ENCODE data around the gene TLR4.

TLR4 gene

DNA sequence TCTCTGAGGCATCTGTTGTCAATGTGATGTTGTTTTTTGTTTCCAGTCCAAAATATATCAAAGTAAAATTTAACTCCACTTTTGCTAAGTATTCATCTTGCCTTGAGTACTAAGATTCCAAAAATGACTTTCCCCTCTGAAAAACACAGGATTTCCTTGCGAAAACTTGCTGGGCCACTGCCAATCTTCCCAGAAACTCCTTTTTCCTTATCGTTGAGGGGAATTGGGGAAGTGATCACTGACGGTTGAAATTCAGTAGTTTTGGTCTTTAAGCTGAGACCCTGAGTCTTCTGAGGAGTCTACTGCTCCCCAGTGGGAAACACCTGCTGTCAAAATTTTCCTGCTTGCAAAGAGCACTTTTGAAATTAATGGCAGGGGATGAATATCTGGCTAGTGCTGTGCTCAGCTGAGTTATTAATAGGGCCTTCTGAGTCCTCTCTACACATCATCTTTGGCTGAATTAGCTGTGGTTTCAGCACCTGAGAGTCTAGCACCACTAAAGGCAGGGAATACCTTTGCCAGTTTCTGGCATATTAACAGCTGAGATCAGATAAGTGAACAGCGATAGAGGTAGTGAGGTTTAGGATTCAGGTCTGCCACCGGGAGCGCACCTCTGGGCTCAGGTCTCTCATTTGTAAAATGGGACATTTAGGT is 18.0 kb downstream of the TLR4 start:
- Histone ChIP-seq H3K4me1 (ENCODE audit: control insufficient read depth, insufficient read depth, low read length) (no peaks in the 10 kb centered on the region), H3K9me3 (ENCODE audit: control insufficient read depth, low read length) (no peaks in the 10 kb centered on the region), H3K36me3 (ENCODE audit: control insufficient read depth, insufficient read depth, low read length) (no peaks in the 10 kb centered on the region), H3K4me3 (ENCODE audit: insufficient read depth, low read depth, low read length) (no peak overlapping the region), H3K27ac (ENCODE audit: insufficient read depth, low read depth, low read length, poor library complexity, severe bottlenecking) (no peak overlapping the region), H3K27me3 (ENCODE audit: control insufficient read depth, insufficient read depth, low read length, poor library complexity, severe bottlenecking) (no peaks in the 10 kb centered on the region)
- WGBS, 2 experiments: 93 to 94% methylated on average over 6 of the region's 6 CpGs

DNA sequence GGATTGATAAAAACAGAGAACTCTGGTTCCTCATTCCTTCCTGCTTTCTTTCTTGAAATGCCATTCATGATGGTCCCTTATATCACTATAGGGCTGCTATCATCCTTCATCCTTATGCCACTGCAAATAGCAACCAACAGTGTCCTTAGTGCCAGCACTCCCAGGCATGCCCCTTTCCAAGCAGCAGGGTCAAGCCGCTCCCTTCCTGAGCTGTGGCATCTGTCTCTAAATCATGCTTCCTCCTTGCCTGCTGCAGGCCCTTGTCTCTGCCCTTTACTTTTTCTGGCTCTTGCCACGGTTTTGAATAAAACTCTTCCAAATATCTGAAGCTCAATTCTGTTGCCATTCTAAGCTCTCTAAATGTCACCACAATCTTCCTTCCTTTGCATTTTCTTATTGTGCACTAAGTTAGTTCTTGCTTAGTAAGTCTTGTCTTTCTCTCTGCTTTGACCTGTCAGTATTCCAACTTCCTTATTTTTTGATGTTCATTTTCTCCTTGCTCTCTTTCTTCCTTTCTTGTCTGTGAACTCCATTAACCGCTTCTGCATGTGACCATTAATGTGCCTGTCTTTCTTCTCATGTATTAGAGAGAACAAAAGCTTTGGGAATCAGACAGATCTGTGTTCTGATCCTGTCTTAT is 19.9 kb downstream of the TLR4 start:
- no peak overlapping the region for H3K27ac ChIP-seq (ENCODE audit: insufficient read depth, low read depth, low read length, poor library complexity, severe bottlenecking)
- no peak overlapping the region for H3K4me3 ChIP-seq (ENCODE audit: insufficient read depth, low read depth, low read length)
- H3K27me3 ChIP-seq (ENCODE audit: control insufficient read depth, insufficient read depth, low read length, poor library complexity, severe bottlenecking): no peaks in the 10 kb centered on the region
- H3K4me1 ChIP-seq (ENCODE audit: control insufficient read depth, insufficient read depth, low read length): no peaks in the 10 kb centered on the region
- no peaks in the 10 kb centered on the region for H3K36me3 ChIP-seq (ENCODE audit: control insufficient read depth, insufficient read depth, low read length)
- 81 to 95% methylated on average over 3 of the region's 3 CpGs for WGBS, 2 experiments
- H3K9me3 ChIP-seq (ENCODE audit: control insufficient read depth, low read length): no peaks in the 10 kb centered on the region

DNA sequence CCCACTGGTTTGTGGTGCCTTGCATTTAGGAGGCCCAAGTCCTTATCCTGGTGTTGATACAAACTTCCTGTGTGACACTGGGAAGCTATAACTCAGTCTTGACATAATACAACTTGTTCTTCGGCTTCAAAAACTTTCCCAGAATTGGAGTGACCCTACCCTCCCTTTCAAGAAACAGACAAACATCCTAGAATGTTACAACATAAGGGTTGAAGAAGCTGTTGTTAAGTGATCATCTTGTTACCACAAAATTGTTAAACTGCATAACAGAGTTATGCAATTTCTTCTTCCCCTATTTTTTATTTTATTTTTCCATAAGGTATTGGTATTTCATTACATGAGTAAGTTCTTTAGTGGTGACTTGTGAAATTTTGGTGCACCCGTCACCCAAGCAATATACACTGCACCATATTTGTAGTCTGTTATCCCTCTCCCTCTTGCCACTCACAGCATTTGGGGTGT is 21.3 kb downstream of the TLR4 start:
- no peaks in the 10 kb centered on the region for H3K27me3 ChIP-seq (ENCODE audit: control insufficient read depth, insufficient read depth, low read length, poor library complexity, severe bottlenecking)
- WGBS, 2 experiments: 80% methylated on average over 2 of the region's 2 CpGs; no CpG with 5 or more reads in 1 of the 2 experiments
- H3K9me3 ChIP-seq (ENCODE audit: control insufficient read depth, low read length): no peaks in the 10 kb centered on the region
- H3K36me3 ChIP-seq (ENCODE audit: control insufficient read depth, insufficient read depth, low read length): no peaks in the 10 kb centered on the region
- H3K4me3 ChIP-seq (ENCODE audit: insufficient read depth, low read depth, low read length): no peak overlapping the region
- no peaks in the 10 kb centered on the region for H3K4me1 ChIP-seq (ENCODE audit: control insufficient read depth, insufficient read depth, low read length)
- H3K27ac ChIP-seq (ENCODE audit: insufficient read depth, low read depth, low read length, poor library complexity, severe bottlenecking): no peak overlapping the region

DNA sequence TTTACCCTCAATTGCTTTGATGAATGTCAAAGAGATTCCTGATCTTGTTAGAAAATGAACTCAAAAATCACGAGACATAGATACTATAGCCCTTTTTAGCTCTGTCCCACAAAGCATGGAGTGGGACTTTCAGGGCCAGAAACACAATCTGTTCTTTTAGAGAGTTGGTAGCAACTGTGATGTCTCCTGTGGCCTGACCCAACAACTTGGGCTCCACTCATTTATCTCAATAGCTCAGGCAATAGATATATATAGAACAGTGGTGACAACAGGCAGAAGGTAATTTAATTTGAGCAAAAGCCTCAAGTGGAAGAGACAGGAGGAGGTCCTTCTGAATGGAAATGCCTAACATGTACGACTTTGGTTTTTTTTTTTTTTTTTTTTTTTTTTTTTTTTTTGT is 25.2 kb downstream of the TLR4 start:
- Histone ChIP-seq H3K4me1 (ENCODE audit: control insufficient read depth, insufficient read depth, low read length) (no peaks in the 10 kb centered on the region), H3K36me3 (ENCODE audit: control insufficient read depth, insufficient read depth, low read length) (no peaks in the 10 kb centered on the region), H3K27me3 (ENCODE audit: control insufficient read depth, insufficient read depth, low read length, poor library complexity, severe bottlenecking) (no peaks in the 10 kb centered on the region), H3K27ac (ENCODE audit: insufficient read depth, low read depth, low read length, poor library complexity, severe bottlenecking) (no peak overlapping the region), H3K9me3 (ENCODE audit: control insufficient read depth, low read length) (no peaks in the 10 kb centered on the region), H3K4me3 (ENCODE audit: insufficient read depth, low read depth, low read length) (no peak overlapping the region)
- WGBS, 2 experiments: 92 to 93% methylated on average over 2 of the region's 2 CpGs

DNA sequence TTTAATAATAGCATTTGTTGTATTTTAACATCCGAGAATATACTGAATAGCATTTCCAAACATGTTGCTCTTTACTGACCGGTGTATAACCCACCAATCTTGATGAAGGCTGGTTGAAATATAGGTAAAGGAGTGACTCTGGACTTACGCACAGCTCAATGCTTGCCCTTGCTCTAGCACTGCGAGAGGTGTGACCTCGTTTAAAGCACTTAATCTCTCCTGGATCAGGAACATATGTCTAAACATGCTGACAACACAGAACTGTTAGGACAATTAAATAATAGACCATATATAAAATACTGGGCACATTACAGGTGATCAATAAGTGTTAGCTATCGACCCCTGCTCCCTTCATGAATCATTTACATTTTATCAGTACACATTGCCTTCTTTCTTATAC is 28.3 kb downstream of the TLR4 start:
- Histone ChIP-seq H3K27me3 (ENCODE audit: control insufficient read depth, insufficient read depth, low read length, poor library complexity, severe bottlenecking) (no peaks in the 10 kb centered on the region), H3K9me3 (ENCODE audit: control insufficient read depth, low read length) (no peaks in the 10 kb centered on the region), H3K27ac (ENCODE audit: insufficient read depth, low read depth, low read length, poor library complexity, severe bottlenecking) (no peak overlapping the region), H3K36me3 (ENCODE audit: control insufficient read depth, insufficient read depth, low read length) (no peaks in the 10 kb centered on the region), H3K4me3 (ENCODE audit: insufficient read depth, low read depth, low read length) (no peak overlapping the region), H3K4me1 (ENCODE audit: control insufficient read depth, insufficient read depth, low read length) (peaks cover 3% of the 10 kb centered on the region)
- 92 to 96% methylated on average over 6 of the region's 6 CpGs for WGBS, 2 experiments

DNA sequence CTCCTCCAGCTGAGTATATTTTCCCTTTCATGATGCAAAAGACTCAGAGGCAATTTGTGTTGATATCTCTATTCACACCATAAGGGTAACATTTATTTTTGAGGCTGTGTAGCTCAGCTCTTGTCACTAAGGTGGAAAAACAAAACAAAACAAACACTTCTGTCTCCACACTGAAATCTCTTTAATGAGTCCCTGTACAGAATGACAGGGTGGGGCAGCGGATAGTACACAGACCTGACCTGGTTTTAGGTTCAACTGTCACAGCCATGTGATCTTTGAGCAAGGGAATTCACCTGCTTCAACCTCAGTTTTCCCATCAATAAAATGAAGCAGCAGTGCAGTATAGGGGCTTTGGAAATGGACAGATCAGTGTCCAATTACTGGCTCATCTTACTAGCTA is 29.3 kb downstream of the TLR4 start:
- H3K4me3 ChIP-seq (ENCODE audit: insufficient read depth, low read depth, low read length): no peak overlapping the region
- no peaks in the 10 kb centered on the region for H3K36me3 ChIP-seq (ENCODE audit: control insufficient read depth, insufficient read depth, low read length)
- H3K27ac ChIP-seq (ENCODE audit: insufficient read depth, low read depth, low read length, poor library complexity, severe bottlenecking): no peak overlapping the region
- WGBS, 2 experiments: 92 to 100% methylated on average over 1 of the region's 1 CpG
- H3K4me1 ChIP-seq (ENCODE audit: control insufficient read depth, insufficient read depth, low read length): peaks cover 12% of the 10 kb centered on the region
- no peaks in the 10 kb centered on the region for H3K9me3 ChIP-seq (ENCODE audit: control insufficient read depth, low read length)
- no peaks in the 10 kb centered on the region for H3K27me3 ChIP-seq (ENCODE audit: control insufficient read depth, insufficient read depth, low read length, poor library complexity, severe bottlenecking)

DNA sequence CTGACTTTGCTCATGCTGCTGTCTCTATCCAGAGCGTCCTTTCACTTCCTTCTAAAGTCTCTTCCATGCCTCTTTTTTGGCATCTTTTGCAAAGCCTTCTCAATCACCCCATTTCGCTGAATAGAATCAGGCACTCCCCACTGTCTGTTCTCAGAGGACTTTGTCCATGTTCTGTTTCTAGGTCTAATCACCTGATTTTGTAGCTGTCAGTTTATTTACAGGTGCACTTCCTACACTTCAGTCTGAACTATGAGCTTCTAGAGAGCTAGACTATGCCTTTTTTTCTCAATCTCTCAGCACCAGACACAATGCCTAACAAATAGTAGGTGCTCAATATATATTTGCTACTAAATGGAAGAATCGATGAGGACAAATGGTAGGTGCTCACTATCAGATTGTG is 29.9 kb downstream of the TLR4 start:
- Histone ChIP-seq H3K9me3 (ENCODE audit: control insufficient read depth, low read length) (no peaks in the 10 kb centered on the region), H3K36me3 (ENCODE audit: control insufficient read depth, insufficient read depth, low read length) (no peaks in the 10 kb centered on the region), H3K27me3 (ENCODE audit: control insufficient read depth, insufficient read depth, low read length, poor library complexity, severe bottlenecking) (no peaks in the 10 kb centered on the region), H3K27ac (ENCODE audit: insufficient read depth, low read depth, low read length, poor library complexity, severe bottlenecking) (no peak overlapping the region), H3K4me3 (ENCODE audit: insufficient read depth, low read depth, low read length) (no peak overlapping the region), H3K4me1 (ENCODE audit: control insufficient read depth, insufficient read depth, low read length) (peaks cover 15% of the 10 kb centered on the region)
- WGBS, 2 experiments: 93 to 97% methylated on average over 3 of the region's 3 CpGs

DNA sequence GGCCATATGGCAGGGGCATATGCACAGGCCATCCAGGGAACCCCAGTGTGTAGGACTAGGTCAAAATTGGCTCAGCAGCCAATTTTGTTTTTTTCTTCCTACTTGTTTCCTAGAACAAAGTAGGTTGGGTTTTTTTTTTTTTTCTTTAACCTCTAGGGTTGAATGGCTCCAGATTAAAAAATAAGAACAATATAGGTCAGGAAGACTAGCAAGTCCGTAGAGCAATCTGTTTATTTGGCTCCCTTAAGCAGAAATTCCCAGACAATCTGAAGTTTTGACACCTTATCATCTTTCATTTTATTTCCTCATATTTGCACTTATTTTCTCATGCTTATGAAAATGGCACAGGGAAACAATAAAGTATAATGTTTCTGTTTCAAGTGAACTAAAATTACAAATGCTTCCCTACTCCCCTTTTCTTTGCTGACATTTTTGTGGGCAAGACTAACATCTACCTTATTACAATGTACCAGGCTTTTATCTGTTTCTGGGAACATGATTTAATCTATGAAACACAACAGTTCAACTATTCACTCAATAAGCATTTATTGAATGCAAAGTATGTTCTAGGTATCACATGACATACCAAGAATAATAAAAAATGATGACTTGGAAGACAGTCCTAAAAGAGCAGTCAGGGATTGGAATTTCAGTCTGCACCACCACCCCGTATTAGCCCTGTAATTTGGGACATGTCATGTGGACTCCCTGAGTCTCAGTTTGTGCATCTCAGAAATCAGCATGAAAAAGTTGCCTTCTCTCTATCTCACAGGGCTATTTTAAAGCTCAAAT is 30.5 kb downstream of the TLR4 start:
- Histone ChIP-seq H3K9me3 (ENCODE audit: control insufficient read depth, low read length) (no peaks in the 10 kb centered on the region), H3K27me3 (ENCODE audit: control insufficient read depth, insufficient read depth, low read length, poor library complexity, severe bottlenecking) (no peaks in the 10 kb centered on the region), H3K27ac (ENCODE audit: insufficient read depth, low read depth, low read length, poor library complexity, severe bottlenecking) (no peak overlapping the region), H3K4me3 (ENCODE audit: insufficient read depth, low read depth, low read length) (no peak overlapping the region), H3K4me1 (ENCODE audit: control insufficient read depth, insufficient read depth, low read length) (peaks cover 15% of the 10 kb centered on the region), H3K36me3 (ENCODE audit: control insufficient read depth, insufficient read depth, low read length) (no peaks in the 10 kb centered on the region)
- WGBS, 2 experiments: 93 to 94% methylated on average over 2 of the region's 2 CpGs

DNA sequence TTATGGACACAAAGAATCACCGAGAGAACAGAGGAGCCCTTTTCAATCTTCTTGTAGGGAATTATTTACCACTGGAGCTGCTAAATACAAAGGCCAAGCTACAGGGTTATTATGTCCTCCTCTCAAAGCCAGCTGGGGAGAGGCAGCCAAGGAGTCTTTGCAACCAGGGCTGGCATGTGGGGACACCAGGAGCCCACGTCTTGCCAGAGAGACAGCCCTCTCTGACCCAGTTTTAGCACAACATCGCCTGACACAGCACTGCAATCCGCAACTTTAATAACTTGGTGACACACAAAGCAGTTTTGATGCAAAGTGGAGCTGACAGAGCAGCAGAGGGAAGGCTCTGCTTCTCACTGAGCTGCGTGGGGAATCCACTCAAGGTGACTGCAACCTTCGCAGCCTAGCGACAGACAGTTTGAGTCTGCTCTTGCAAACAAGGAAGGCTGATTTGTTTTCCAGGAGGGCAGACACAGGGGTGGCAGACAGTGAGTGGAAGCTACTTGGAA is 33.6 kb downstream of the TLR4 start:
- H3K27me3 ChIP-seq (ENCODE audit: control insufficient read depth, insufficient read depth, low read length, poor library complexity, severe bottlenecking): no peaks in the 10 kb centered on the region
- H3K9me3 ChIP-seq (ENCODE audit: control insufficient read depth, low read length): no peaks in the 10 kb centered on the region
- H3K36me3 ChIP-seq (ENCODE audit: control insufficient read depth, insufficient read depth, low read length): no peaks in the 10 kb centered on the region
- peaks cover 21% of the 10 kb centered on the region for H3K4me1 ChIP-seq (ENCODE audit: control insufficient read depth, insufficient read depth, low read length)
- H3K27ac ChIP-seq (ENCODE audit: insufficient read depth, low read depth, low read length, poor library complexity, severe bottlenecking): no peak overlapping the region
- H3K4me3 ChIP-seq (ENCODE audit: insufficient read depth, low read depth, low read length): no peak overlapping the region
- WGBS, 2 experiments: 64 to 70% methylated on average over 7 of the region's 7 CpGs

DNA sequence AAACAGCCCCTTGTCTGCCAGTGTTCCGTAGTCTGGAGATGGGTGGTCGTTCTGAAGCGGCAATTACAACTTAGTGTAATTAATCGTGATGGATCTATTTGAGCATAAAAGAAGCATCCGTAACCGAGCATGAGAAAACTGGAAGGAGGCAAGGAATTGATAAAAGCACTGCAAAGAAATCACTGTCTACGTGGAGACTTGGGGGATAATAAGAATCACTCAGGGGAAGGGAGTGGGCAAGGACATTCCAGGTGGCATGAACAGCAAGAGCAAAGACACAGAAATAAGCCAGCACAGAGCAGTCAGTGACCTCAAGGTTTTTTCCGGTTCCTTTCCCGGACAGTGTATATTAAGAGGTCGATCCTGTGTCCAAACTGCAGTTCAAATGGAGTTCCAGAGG is 35.0 kb downstream of the TLR4 start:
- 92 to 94% methylated on average over 10 of the region's 10 CpGs for WGBS, 2 experiments
- H3K9me3 ChIP-seq (ENCODE audit: control insufficient read depth, low read length): no peaks in the 10 kb centered on the region
- H3K27me3 ChIP-seq (ENCODE audit: control insufficient read depth, insufficient read depth, low read length, poor library complexity, severe bottlenecking): no peaks in the 10 kb centered on the region
- H3K4me1 ChIP-seq (ENCODE audit: control insufficient read depth, insufficient read depth, low read length): peaks cover 21% of the 10 kb centered on the region
- no peak overlapping the region for H3K27ac ChIP-seq (ENCODE audit: insufficient read depth, low read depth, low read length, poor library complexity, severe bottlenecking)
- H3K4me3 ChIP-seq (ENCODE audit: insufficient read depth, low read depth, low read length): no peak overlapping the region
- no peaks in the 10 kb centered on the region for H3K36me3 ChIP-seq (ENCODE audit: control insufficient read depth, insufficient read depth, low read length)

All from ectodermal cell (in vitro differentiated cells).